Hematopoietic multipotent progenitor cell treated with erythropoietin and hydrocortisone succinate and interleukin-3 and kit ligand, for 15 days (in vitro differentiated cells): ENCODE data around the gene SSBP3.

Source experiments
- DNase-seq: peaks from one replicate; pipeline ENCODE4 v3.0.0-alpha.2; 2015; ENCODE audit warnings: low spot score

SSBP3 gene

GRCh38 chr1:54305906-54306514 is 100.2 kb downstream of the SSBP3 start:
- DNase-seq: no peak

GRCh38 chr1:54304518-54304917 is 101.7 kb downstream of the SSBP3 start:
- DNase-seq: no peak

GRCh38 chr1:54302951-54303843 is 103.0 kb downstream of the SSBP3 start:
- no peak for DNase-seq

- no peak for DNase-seq
These were observed 103.6 kb downstream of the SSBP3 start for GRCh38 chr1:54302549-54302948.

- DNase-seq: no peak
These were observed 104.7 kb downstream of the SSBP3 start for GRCh38 chr1:54301497-54301896.

- DNase-seq: no peak
These were observed 105.8 kb downstream of the SSBP3 start for GRCh38 chr1:54300401-54300800.

GRCh38 chr1:54299037-54299436 is 107.2 kb downstream of the SSBP3 start:
- DNase-seq: peak; percentile 31

GRCh38 chr1:54298284-54299033 is 107.7 kb downstream of the SSBP3 start:
- DNase-seq: no peak

GRCh38 chr1:54297596-54298283 is 108.5 kb downstream of the SSBP3 start:
- DNase-seq: no peak

GRCh38 chr1:54296666-54297065 is 109.5 kb downstream of the SSBP3 start:
- no peak for DNase-seq

GRCh38 chr1:54294887-54295286 is 111.3 kb downstream of the SSBP3 start:
- DNase-seq: no peak

- DNase-seq: no peak
These were observed 113.9 kb downstream of the SSBP3 start for GRCh38 chr1:54292002-54292911.

- no peak for DNase-seq
These were observed 114.8 kb downstream of the SSBP3 start for GRCh38 chr1:54291276-54292001.

GRCh38 chr1:54290506-54291184 is 115.5 kb downstream of the SSBP3 start:
- DNase-seq: no peak

- DNase-seq: no peak
These were observed 116.4 kb downstream of the SSBP3 start for GRCh38 chr1:54289712-54290233.

- DNase-seq: no peak
These were observed 118.4 kb downstream of the SSBP3 start for GRCh38 chr1:54287801-54288211.

- no peak for DNase-seq
These were observed 119.0 kb downstream of the SSBP3 start for GRCh38 chr1:54287176-54287650.

GRCh38 chr1:54285815-54286345 is 120.3 kb downstream of the SSBP3 start:
- DNase-seq: no peak
